B cell (primary cell): ENCODE measurements around the gene CLDN7. TPM values are rescaled to one million over a fixed set of nuclear protein-coding genes. Genes with fewer than 3 reads are reported as not detected.

Source experiments
- ATAC-seq: fragments of 200-7000 bp; cut with Tn5 transposase; one replicate; pipeline ENCODE4 v1.10.0; 2021; ENCODE audit warnings: low read depth, mild to moderate bottlenecking, moderate number of reproducible peaks, moderate library complexity
- CTCF ChIA-PET: fragments of 350-600 bp; sonication (Branson Sonifier 250); formaldehyde crosslinking; loops from one replicate; lab custom pipeline; 2021; ENCODE audit warnings: antibody characterized with exemption, inconsistent platforms; lab: Charles Lee
- POLR2A ChIA-PET: fragments of 350-600 bp; sonication (Branson Sonifier 250); formaldehyde crosslinking; loops from one replicate; lab custom pipeline; 2021; ENCODE audit warnings: antibody characterized with exemption; lab: Charles Lee
- DNase-seq: peaks from one replicate; pipeline ENCODE4 v3.0.0; 2013
- H2AFZ ChIP-seq: 2 replicates; pipeline ENCODE4 v1.6.1; 2012; ENCODE audit warnings: mild to moderate bottlenecking, low read depth, low read length; ENCODE audit not compliant: insufficient read depth, poor library complexity, severe bottlenecking
- H3K27ac ChIP-seq, 2 donors: 1 replicate in 1 of 2; 2 replicates in 1 of 2; pipeline ENCODE4 v1.5.1; 2012 to 2013; ENCODE audit warnings: low read length in 2 of 2, mild to moderate bottlenecking in 2 of 2, moderate library complexity in 1 of 2
- H3K27me3 ChIP-seq, 4 experiments: fragments of 200-600 bp in 1 of 4; sonication (generic) in 1 of 4; replicated peaks in 1 of 4; 1 replicate in 2 of 4; 2 replicates in 2 of 4; pipeline versions ENCODE4 v1.6.1 to v1.7.0; 2013 to 2016; ENCODE audit warnings: low read length in 3 of 4, mild to moderate bottlenecking in 2 of 4, mixed read lengths in 1 of 4, moderate library complexity in 1 of 4; ENCODE audit not compliant: insufficient read depth in 4 of 4, control insufficient read depth in 3 of 4; ENCODE audit errors: control extremely low read depth in 1 of 4
- H3K36me3 ChIP-seq, 2 experiments: replicated peaks in 1 of 2; 1 replicate in 1 of 2; 2 replicates in 1 of 2; pipeline versions ENCODE4 v1.6.1 to v1.7.1; 2013; ENCODE audit warnings: low read length in 1 of 2; ENCODE audit not compliant: insufficient read depth in 2 of 2, control insufficient read depth in 1 of 2; ENCODE audit errors: control extremely low read depth in 1 of 2, extremely low read depth in 1 of 2
- H3K4me1 ChIP-seq, 2 donors: fragments of 200-600 bp in 1 of 2; sonication (generic) in 1 of 2; 1 replicate in 1 of 2; 2 replicates in 1 of 2; pipeline versions ENCODE4 v1.5.1 to v1.6.1; 2013 to 2017; ENCODE audit warnings: low read length in 2 of 2; ENCODE audit not compliant: control insufficient read depth in 2 of 2, insufficient read depth in 2 of 2
- H3K4me2 ChIP-seq: replicated peaks from 2 replicates; pipeline ENCODE3; 2012; ENCODE audit warnings: mild to moderate bottlenecking, low read depth, low read length; ENCODE audit not compliant: poor library complexity, severe bottlenecking
- H3K4me3 ChIP-seq, 5 experiments: fragments of 200-600 bp in 1 of 5; sonication (generic) in 1 of 5; 1 replicate in 3 of 5; 2 replicates in 2 of 5; pipeline versions ENCODE4 v1.5.1 to v1.7.0; 2011 to 2016; ENCODE audit warnings: low read length in 4 of 5, mild to moderate bottlenecking in 4 of 5, low read depth in 2 of 5, control low read depth in 1 of 5, moderate library complexity in 1 of 5; ENCODE audit not compliant: insufficient read depth in 1 of 5; ENCODE audit errors: control extremely low read depth in 1 of 5, extremely low read depth in 1 of 5
- H3K79me2 ChIP-seq: fragments of 200-600 bp; sonication (generic); one replicate; pipeline ENCODE4 v1.6.0; 2016; ENCODE audit warnings: low read length; ENCODE audit not compliant: control insufficient read depth, insufficient read depth
- H3K9ac ChIP-seq: fragments of 200-600 bp; sonication (generic); 2 replicates; pipeline ENCODE4 v1.6.1; 2017; ENCODE audit warnings: mild to moderate bottlenecking, low read length, moderate library complexity
- H3K9me3 ChIP-seq, 3 donors: one replicate each; pipeline versions ENCODE4 v1.6.1 to v1.7.1; 2013; ENCODE audit warnings: low read length in 2 of 3; ENCODE audit not compliant: control insufficient read depth in 2 of 3, insufficient read depth in 1 of 3; ENCODE audit errors: control extremely low read depth in 1 of 3
- H4K20me1 ChIP-seq: 2 replicates; pipeline ENCODE4 v1.6.0; 2012; ENCODE audit warnings: mild to moderate bottlenecking, low read length; ENCODE audit not compliant: insufficient read depth, control insufficient read depth, poor library complexity, severe bottlenecking
- H3K27ac Mint-ChIP-seq: one replicate; pipeline ENCODE4 v1.8.0; 2021; ENCODE audit warnings: mixed read lengths
- H3K27me3 Mint-ChIP-seq: one replicate; pipeline ENCODE4 v1.8.0; 2021; ENCODE audit warnings: mixed read lengths
- H3K4me1 Mint-ChIP-seq: one replicate; pipeline ENCODE4 v1.8.0; 2021; ENCODE audit warnings: mixed read lengths
- H3K4me3 Mint-ChIP-seq: one replicate; pipeline ENCODE4 v1.8.0; 2021; ENCODE audit warnings: mixed read lengths
- H3K9me3 Mint-ChIP-seq: one replicate; pipeline ENCODE4 v1.8.0; 2022; ENCODE audit warnings: mixed read lengths; ENCODE audit not compliant: insufficient read depth
- EZH2 ChIP-seq: IDR thresholded peaks from 2 replicates; pipeline ENCODE4 v1.6.1; 2012; ENCODE audit warnings: borderline replicate concordance, low read depth, mild to moderate bottlenecking, moderate library complexity, low read length; ENCODE audit not compliant: insufficient read depth, poor library complexity, severe bottlenecking
- WGBS: methylation state at CpG from one replicate; pipeline ENCODE4 v1.1.5; 2013; ENCODE audit warnings: missing lambda C conversion rate; ENCODE audit not compliant: insufficient coverage; 5-methylcytosine and 5-hydroxymethylcytosine counted together
- intact Hi-C: fragments of 100-400 bp; cut with micrococcal nuclease; formaldehyde crosslinking; loops from one replicate; pipeline ENCODE4 v1.10.0; 2022
- polyA plus RNA-seq: library from polyadenylated mRNA; depleted of rRNA; stranded (reverse); fragments of >200 nt; gene quantifications from 2 replicates; pipeline ENCODE4 v1.2.3, GENCODE V29; 2012
- total RNA-seq, 2 donors: library from RNA; stranded (reverse); fragments of 120-200 nt in 1 of 2; gene quantifications; 1 replicate in 1 of 2; 2 replicates in 1 of 2; pipeline versions ENCODE4 v1.2.3 to v1.2.4, GENCODE V29; 2013 to 2022
- TF ChIP-seq, protein P1 (sequence below): fragments of 200-600 bp; IDR thresholded peaks from one replicate; pipeline ENCODE4 v1.8.0; 2022; ENCODE audit warnings: antibody characterized with exemption, mild to moderate bottlenecking

Gene CLDN7
- total and polyA plus RNA-seq, 2 donors (not counting 1 experiment from before 2014, with no cell fraction given): 1.2 to 5.8 TPM

DNA sequence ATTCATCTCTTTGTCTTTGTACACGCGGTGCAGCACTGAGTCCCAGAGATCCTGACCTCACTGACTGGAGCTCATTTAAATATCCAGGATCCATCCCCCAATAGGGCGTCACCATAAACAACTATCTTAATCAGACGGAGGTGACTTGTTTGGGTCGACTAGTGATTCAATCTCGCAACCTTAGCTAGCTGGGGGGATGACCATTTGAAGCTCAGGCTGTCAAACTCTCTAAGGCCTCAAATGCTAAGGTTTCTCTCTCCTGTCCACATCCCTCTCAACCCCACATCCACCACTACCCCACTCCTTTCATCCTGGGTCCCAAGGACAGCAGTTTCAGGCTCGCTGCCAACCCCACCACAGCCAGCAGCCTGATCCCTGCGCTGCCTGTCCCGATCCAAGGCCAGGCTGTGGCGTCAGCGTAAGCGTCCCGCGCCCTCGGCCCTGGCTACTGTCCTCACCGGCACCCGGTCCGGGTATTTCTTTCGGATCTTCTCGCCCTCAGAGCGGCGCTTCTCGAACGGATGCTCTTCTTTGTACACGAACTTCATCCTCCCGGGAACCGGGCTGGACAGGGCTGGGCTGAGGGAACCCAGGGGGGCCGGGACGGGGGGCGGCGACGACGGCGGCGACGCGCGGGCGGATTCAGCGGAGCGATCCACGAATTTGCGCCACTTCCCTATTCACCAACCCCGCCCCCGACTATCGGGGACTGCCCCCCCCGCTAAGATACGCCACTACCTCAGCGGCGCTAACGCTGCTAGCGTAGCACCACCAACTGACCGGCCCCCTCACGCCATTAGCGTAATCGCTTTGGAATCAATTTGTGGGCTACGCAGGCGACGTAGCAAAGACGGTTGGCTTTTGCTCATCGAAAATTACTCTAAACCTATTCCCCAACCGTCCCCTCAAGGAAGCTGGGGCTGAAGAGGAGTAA lies 20.2 kb downstream of the CLDN7 start, which contains the start of gene GABARAP:
Gene GABARAP, minus strand, starts transcription at position 667 of the 934 bp plus-strand sequence. Its CDS starts 119 bp downstream, at position 548.
- H3K79me2 ChIP-seq: peaks cover 38% of the 10 kb centered on the region
- H3K27me3 ChIP-seq: no peaks in the 10 kb centered on the region
- CTCF ChIA-PET: interaction anchor here (0.5 to 5.0 kb wide), 9 partner anchors 8 to 313 kb away, joined by 3 to 36 read pairs (median 5); partner anchors contain the start of genes ACADVL, CTDNEP1, DLG4 and DVL2
- Mint-ChIP-seq H3K9me3 (no peaks in the 10 kb centered on the region), H3K4me1 (peaks cover 40% of the 10 kb centered on the region), H3K4me3 (peak within 1 kb of the TSS; percentile 98), H3K27ac (peak within 1 kb of the TSS; percentile 100), H3K27me3 (no peaks in the 10 kb centered on the region)
- H3K4me1 ChIP-seq: peaks cover 29 to 34% of the 10 kb centered on the region in 2 donors
- TF ChIP-seq, protein P1, sequence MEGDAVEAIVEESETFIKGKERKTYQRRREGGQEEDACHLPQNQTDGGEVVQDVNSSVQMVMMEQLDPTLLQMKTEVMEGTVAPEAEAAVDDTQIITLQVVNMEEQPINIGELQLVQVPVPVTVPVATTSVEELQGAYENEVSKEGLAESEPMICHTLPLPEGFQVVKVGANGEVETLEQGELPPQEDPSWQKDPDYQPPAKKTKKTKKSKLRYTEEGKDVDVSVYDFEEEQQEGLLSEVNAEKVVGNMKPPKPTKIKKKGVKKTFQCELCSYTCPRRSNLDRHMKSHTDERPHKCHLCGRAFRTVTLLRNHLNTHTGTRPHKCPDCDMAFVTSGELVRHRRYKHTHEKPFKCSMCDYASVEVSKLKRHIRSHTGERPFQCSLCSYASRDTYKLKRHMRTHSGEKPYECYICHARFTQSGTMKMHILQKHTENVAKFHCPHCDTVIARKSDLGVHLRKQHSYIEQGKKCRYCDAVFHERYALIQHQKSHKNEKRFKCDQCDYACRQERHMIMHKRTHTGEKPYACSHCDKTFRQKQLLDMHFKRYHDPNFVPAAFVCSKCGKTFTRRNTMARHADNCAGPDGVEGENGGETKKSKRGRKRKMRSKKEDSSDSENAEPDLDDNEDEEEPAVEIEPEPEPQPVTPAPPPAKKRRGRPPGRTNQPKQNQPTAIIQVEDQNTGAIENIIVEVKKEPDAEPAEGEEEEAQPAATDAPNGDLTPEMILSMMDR: no peak
- TF ChIP-seq EZH2: no peak
- 0% methylated on average over 55 of the region's 62 CpGs for WGBS
- peak within 1 kb of the TSS; percentile 82 for H3K9ac ChIP-seq
- H3K4me3 ChIP-seq: peak within 1 kb of the TSS; percentile 81 to 99 (median 99)
- H3K27ac ChIP-seq: peak within 1 kb of the TSS; percentile 94 to 97
- DNase-seq (peak; percentile 98), ATAC-seq (peak; percentile 44)
- peak within 1 kb of the TSS; percentile 79 for H3K4me2 ChIP-seq
- no peaks in the 10 kb centered on the region for H3K9me3 ChIP-seq
- peaks cover 8 to 37% of the 10 kb centered on the region in 2 experiments for H3K36me3 ChIP-seq
- H2AFZ ChIP-seq: peak within 1 kb of the TSS; percentile 86
- H4K20me1 ChIP-seq: peaks cover 24% of the 10 kb centered on the region
- intact Hi-C loops: loop anchor here (1.0 kb wide), 1 partner anchor 87 kb away; the partner anchor contains the start of gene NEURL4
- POLR2A ChIA-PET: interaction anchor here (0.6 to 13.1 kb wide), 14 partner anchors 8 to 615 kb away, joined by 3 to 157 read pairs (median 4); partner anchors contain the start of genes ACADVL, CTDNEP1, DLG4 and DVL2
